ENCODE data around the gene HIGD1B.

Gene HIGD1B

GRCh38 chr17:44842748-44843147, 4.9 kb upstream of the HIGD1B start:
- Histone ChIP-seq H3K79me2 (ENCODE audit: insufficient read depth, low read length) (no peaks in the 10 kb centered on the region), H3K9me2 (replicated peaks; ENCODE audit: insufficient read depth, low read length) (no peaks in the 10 kb centered on the region), H3K27me3 (ENCODE audit: low read length) (no peaks in the 10 kb centered on the region), H2AFZ (ENCODE audit: low read depth, low read length, severe bottlenecking) (no peak overlapping the region), H3K4me3 (ENCODE audit: insufficient read depth, low read length, poor library complexity, severe bottlenecking) (no peak overlapping the region), H4K20me1 (ENCODE audit: low read depth, low read length) (no peaks in the 10 kb centered on the region), H3K27ac (ENCODE audit: low read depth, low read length) (no peak overlapping the region), H3K4me2 (ENCODE audit: low read depth, low read length, poor library complexity, severe bottlenecking) (no peak overlapping the region), H3F3A (ENCODE audit: insufficient read depth) (no peaks in the 10 kb centered on the region), H3K9me3 (ENCODE audit: insufficient read depth, low read length) (no peaks in the 10 kb centered on the region), H3K36me3 (ENCODE audit: low read length) (no peaks in the 10 kb centered on the region), H3K9ac (ENCODE audit: low read length) (no peak overlapping the region)
- TF ChIP-seq, protein P1, sequence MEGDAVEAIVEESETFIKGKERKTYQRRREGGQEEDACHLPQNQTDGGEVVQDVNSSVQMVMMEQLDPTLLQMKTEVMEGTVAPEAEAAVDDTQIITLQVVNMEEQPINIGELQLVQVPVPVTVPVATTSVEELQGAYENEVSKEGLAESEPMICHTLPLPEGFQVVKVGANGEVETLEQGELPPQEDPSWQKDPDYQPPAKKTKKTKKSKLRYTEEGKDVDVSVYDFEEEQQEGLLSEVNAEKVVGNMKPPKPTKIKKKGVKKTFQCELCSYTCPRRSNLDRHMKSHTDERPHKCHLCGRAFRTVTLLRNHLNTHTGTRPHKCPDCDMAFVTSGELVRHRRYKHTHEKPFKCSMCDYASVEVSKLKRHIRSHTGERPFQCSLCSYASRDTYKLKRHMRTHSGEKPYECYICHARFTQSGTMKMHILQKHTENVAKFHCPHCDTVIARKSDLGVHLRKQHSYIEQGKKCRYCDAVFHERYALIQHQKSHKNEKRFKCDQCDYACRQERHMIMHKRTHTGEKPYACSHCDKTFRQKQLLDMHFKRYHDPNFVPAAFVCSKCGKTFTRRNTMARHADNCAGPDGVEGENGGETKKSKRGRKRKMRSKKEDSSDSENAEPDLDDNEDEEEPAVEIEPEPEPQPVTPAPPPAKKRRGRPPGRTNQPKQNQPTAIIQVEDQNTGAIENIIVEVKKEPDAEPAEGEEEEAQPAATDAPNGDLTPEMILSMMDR (IDR thresholded peaks at IDR 0.05; ENCODE audit: insufficient read depth, low read length, poor library complexity, severe bottlenecking), result no peak
- TF ChIP-seq EZH2phosphoT487 (conservative IDR thresholded peaks at IDR 0.05; ENCODE audit: low read length), result no peak

DNA sequence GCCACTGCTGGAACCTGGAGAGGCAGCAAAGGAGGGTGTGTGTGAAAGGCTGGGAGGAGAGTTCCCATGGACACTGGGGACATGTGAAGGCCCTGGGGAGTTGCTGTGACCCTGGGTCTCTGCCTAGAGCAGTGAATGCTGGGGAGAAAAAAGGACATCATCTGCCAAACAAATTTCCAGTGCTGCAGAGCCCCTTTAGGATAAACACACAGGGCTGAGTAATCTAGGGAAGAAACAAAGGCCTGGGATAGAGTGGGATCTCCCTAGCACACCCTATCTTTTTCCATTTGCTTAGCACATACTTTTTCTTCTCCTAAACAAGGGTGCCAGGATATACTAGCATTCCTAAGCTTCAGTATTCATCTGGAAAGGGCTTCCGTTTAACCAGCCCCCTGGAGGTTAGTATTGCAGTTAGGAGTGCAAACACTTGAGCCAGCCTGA, 3.3 kb upstream of the HIGD1B start:
- Histone ChIP-seq H3K27me3 (ENCODE audit: low read length) (no peaks in the 10 kb centered on the region), H3K9me2 (replicated peaks; ENCODE audit: insufficient read depth, low read length) (no peaks in the 10 kb centered on the region), H3K4me3 (ENCODE audit: insufficient read depth, low read length, poor library complexity, severe bottlenecking) (no peak overlapping the region), H3K36me3 (ENCODE audit: low read length) (no peaks in the 10 kb centered on the region), H2AFZ (ENCODE audit: low read depth, low read length, severe bottlenecking) (no peak overlapping the region), H3K79me2 (ENCODE audit: insufficient read depth, low read length) (no peaks in the 10 kb centered on the region), H3K4me2 (ENCODE audit: low read depth, low read length, poor library complexity, severe bottlenecking) (no peak overlapping the region), H3K9me3 (ENCODE audit: insufficient read depth, low read length) (no peaks in the 10 kb centered on the region), H3F3A (ENCODE audit: insufficient read depth) (no peaks in the 10 kb centered on the region), H3K9ac (ENCODE audit: low read length) (no peak overlapping the region), H3K27ac (ENCODE audit: low read depth, low read length) (no peak overlapping the region), H4K20me1 (ENCODE audit: low read depth, low read length) (no peaks in the 10 kb centered on the region)
- no peak for TF ChIP-seq EZH2phosphoT487 (conservative IDR thresholded peaks at IDR 0.05; ENCODE audit: low read length)
- TF ChIP-seq, protein P1 (IDR thresholded peaks at IDR 0.05; ENCODE audit: insufficient read depth, low read length, poor library complexity, severe bottlenecking), result no peak

DNA sequence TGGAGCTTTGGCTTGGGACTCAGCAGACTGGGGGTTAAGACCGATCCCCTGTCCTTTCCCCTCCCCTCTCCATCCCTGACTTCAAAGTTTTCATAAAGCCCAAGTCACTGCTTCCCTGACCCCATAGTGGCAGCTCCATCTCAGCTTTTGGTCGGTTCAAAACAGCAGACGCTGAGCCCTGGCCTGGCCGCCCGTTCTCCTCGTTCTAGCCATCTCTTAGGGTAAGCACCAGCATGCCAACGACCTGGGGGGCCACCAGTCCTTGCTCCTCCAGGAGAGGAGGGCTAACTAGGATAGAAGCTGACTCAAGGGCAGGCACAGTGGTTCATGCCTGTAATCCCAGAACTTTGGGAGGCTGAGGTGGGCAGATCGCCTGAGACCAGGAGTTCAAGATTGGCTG, 1.5 kb upstream of the HIGD1B start:
- Histone ChIP-seq H3F3A (ENCODE audit: insufficient read depth) (no peaks in the 10 kb centered on the region), H3K4me3 (ENCODE audit: insufficient read depth, low read length, poor library complexity, severe bottlenecking) (no peak overlapping the region), H3K27ac (ENCODE audit: low read depth, low read length) (no peak overlapping the region), H3K4me2 (ENCODE audit: low read depth, low read length, poor library complexity, severe bottlenecking) (no peak overlapping the region), H3K36me3 (ENCODE audit: low read length) (no peaks in the 10 kb centered on the region), H2AFZ (ENCODE audit: low read depth, low read length, severe bottlenecking) (no peak overlapping the region), H3K9me3 (ENCODE audit: insufficient read depth, low read length) (no peaks in the 10 kb centered on the region), H3K79me2 (ENCODE audit: insufficient read depth, low read length) (no peaks in the 10 kb centered on the region), H3K27me3 (ENCODE audit: low read length) (no peaks in the 10 kb centered on the region), H4K20me1 (ENCODE audit: low read depth, low read length) (no peaks in the 10 kb centered on the region), H3K9me2 (replicated peaks; ENCODE audit: insufficient read depth, low read length) (no peaks in the 10 kb centered on the region), H3K9ac (ENCODE audit: low read length) (no peak overlapping the region)
- TF ChIP-seq EZH2phosphoT487 (conservative IDR thresholded peaks at IDR 0.05; ENCODE audit: low read length), result no peak
- TF ChIP-seq, protein P1 (IDR thresholded peaks at IDR 0.05; ENCODE audit: insufficient read depth, low read length, poor library complexity, severe bottlenecking), result no peak

Data from SU-DHL-6 (cell line).